GM18502 (cell line): Measurements from ENCODE around the gene MYH9.
A peak's percentile ranks its signal among the peaks of the same experiment; 100 is the strongest.

Experiments
- ATAC-seq: cut with Tn5 transposase; IDR thresholded peaks from one replicate; pipeline ENCODE4 v1.9.1; 2021; ENCODE audit warnings: mild to moderate bottlenecking; ENCODE audit not compliant: unreplicated experiment, poor library complexity

MYH9 gene

GRCh38 chr22:36320553-36320952 is 67.2 kb downstream of the MYH9 start:
- ATAC-seq: no peak

DNA sequence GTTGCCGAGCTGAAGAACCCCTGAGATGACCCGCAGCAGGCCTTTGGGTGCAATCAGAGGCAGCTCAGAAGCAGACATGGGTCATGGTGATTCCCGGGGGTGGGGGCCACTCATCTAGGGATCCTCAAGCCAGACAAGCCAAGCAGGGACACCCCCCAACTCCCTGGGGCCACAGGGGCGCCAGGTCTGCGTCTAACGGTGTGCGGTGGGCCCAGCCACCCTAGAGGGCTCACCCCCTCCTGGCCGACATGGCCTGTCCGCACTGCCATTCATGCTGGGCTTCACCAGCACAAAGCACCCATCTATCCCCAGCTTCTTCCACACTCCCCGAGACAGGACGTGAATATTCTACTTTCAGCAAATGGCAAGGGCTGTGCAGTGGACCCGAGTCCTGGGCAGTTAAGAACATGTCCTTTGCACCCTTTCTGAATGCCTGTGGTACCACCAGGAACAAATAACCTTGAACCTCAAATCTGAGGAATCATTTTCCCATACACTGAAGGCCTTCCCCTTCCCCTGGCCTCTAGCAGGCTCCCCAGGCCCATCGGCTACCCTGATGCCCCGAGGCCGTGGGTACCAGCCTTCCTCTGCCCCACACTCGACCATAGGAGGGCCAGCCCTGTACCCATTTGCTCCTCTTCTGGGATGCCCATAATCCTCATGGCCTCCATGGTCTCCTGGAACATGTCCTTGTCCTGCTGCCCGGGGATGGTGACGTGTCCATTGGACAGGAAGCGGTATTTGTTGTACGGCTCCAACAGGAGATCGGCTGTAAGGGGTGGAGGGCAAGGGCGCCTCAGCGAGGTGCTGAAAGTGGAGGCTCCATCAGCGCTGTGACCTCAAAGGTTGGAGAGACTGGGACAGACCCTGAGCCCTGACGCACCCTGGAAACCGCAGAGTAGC is 67.9 kb downstream of the MYH9 start:
- no peak for ATAC-seq

DNA sequence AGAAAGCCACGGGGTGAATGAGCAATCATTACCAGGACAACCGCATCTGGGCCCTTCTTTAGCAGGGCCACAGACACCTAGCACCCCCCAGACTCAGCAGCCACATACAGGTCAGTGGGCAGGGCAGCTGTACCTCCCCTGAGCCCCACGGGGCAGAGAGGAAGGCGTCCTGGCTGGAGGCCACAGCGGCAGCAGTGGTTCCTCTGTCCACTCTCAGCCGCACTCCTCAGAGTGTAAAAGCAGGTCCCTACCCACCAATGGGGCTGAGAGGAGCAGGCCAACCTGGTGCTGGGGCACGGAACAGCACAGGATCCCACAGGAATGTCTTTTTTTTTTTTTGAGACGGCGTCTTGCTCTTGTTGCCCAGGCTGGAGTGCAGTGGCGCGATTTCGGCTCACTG is 69.3 kb downstream of the MYH9 start:
- no peak for ATAC-seq

DNA sequence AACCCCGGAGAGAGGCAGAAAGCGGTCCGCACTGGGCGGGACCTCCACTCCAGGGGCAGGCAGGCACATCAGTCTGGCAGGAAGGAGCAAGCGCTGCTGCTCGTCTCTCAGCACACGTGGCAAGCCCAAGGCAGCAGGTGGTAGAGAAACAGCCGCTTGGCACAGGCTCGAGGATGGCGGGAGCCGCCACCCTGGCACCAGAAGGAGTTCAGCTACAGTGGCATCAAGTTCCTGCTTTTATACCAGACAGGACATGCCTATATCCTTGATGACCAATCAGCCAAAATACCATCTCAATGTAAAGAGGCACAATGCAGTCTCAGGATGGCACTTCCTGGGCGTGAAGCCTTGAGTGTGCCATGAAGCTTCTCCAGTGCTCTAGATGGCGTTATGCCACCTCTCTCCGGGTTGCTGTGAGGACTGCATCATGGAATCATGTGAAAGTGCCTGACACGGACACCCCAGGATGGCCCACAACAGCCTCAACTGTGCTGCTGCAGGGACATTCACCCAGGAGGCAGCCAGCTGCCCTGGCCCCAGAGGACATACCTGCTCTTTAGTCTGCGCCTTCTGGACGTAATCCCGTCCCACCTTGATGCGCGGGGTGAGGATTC is 70.0 kb downstream of the MYH9 start:
- no peak for ATAC-seq

- no peak for ATAC-seq
These were observed 71.3 kb downstream of the MYH9 start for GRCh38 chr22:36316419-36316818.

DNA sequence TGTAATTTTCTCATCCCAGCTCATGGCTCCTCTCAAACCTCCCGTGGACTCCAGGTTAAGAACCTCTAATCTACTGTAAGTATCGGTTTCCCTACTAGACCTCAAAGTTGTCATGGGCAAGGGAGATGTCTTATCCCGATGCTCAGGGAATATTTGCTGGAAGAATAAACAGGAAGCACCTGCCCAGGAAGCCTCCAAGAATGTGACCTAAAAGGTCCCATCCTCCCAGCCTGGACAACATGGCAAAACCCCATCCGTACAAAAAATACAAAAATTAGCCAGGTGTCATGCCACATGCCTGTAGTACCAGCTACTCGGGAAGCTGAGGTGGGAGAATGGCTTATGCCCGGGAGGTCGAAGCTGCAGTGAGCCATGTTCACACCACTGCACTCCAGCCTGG is 72.4 kb downstream of the MYH9 start:
- no peak for ATAC-seq

DNA sequence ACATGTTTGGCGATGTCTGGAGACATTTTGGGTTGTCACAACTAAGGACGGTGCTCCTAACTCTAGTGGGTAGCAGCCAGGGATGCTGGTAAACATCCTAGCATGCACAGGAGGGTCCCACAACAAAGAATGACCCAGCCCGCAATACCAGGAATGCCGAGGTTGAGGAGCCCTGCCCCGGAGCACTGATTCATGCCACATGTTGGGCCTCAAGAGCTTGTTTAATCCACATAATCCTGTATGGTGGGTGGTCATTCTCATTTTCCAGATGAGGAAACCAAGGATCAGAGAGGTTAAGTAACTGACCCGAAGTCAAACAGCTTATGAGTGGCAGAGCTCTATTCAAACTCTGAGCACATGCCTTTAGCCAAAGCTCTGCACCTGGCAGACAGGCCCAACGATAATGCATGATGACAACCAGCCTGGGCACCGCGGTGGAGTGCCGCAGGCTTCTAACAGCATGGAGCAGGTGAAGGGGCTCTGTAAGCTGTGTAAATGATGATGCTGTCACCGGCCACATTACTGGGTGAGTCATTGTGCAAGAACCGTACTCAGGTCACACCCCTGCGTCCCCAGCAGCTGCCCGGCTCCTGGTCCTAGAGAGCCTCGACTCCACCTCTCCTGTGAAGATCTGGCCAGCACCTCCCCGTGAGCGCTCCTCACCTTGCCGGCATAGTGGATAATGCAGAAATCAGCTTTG is 76.2 kb downstream of the MYH9 start:
- ATAC-seq: no peak

DNA sequence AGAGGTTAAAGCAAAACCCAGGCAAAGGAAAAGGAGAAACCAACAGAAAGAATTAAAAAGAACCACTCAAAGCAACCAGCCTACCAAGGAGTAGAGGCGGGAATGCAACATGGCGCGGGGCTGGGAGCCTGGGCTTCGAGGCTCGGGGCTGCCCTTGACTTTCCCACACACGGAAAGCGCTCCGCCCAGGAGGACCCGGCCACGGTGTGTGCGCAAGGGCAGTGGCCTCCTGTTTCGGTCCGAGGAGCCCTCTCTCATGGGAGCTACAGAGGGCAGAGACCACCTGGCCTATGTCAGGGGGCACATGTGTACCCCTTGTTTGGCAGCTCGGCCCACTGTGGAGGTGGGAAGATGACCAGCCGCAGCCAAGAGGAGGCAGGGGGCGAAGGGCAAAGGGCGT is 78.9 kb downstream of the MYH9 start:
- ATAC-seq: no peak

GRCh38 chr22:36306227-36306626 is 81.5 kb downstream of the MYH9 start:
- ATAC-seq: no peak

GRCh38 chr22:36305813-36306212 is 82.0 kb downstream of the MYH9 start:
- no peak for ATAC-seq

GRCh38 chr22:36304429-36304828 is 83.3 kb downstream of the MYH9 start:
- no peak for ATAC-seq

DNA sequence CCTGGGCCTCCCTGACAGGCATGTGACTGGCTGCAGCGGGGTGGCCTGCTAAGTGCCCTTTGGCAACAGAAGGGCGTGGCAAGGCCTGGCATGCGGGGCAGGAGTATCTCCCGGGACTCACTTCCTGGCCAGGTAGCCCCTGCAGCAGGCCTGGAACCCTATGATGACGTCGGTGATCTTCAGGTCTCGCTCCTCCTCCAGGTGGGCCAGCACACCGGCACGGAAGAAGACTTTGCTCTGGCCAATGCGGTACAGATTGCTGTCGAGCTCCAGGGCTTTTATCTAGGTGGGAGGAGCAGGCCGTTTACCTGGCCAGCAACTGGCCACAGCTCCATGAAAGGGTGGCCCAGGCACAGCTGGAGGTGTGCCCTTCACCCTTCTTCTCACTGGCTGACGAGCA is 83.9 kb downstream of the MYH9 start:
- no peak for ATAC-seq

GRCh38 chr22:36303115-36303467 is 84.7 kb downstream of the MYH9 start:
- ATAC-seq: no peak

DNA sequence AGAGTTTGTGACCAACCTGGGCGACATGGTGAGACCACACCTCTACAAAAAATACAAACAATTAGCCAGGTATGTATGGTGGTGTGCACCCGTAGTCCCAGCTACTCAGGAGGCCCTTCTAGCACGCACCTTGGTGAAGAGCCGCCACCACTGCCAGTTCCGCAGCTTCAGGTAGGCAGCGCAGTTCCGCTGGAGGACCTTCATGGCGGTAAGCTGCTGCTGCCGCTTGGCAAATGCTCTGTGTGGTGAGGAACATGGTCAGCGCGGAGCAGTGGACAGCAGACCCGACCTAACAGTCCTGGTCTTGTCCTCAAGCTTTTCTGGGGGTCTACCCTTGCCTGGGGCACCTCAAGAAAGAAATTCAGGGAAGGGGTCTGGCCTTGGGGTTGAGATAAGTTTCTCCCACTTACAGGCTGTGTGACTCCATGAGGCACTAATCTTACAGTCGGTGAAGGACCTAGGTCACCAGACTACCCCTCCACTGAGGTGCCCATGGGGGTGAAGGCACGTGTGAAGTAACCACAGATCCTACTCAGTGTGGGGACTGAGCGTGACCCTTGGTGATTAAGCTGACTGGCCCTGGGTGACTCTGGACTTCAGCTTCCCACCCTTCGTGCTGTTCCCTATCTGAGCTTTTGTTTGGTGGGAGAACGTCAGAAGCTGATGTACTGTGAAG is 85.2 kb downstream of the MYH9 start:
- ATAC-seq: no peak

- no peak for ATAC-seq
These were observed 85.9 kb downstream of the MYH9 start for GRCh38 chr22:36301851-36302250.

- peak; percentile 47 for ATAC-seq
These were observed 86.4 kb downstream of the MYH9 start for GRCh38 chr22:36301384-36301828.

DNA sequence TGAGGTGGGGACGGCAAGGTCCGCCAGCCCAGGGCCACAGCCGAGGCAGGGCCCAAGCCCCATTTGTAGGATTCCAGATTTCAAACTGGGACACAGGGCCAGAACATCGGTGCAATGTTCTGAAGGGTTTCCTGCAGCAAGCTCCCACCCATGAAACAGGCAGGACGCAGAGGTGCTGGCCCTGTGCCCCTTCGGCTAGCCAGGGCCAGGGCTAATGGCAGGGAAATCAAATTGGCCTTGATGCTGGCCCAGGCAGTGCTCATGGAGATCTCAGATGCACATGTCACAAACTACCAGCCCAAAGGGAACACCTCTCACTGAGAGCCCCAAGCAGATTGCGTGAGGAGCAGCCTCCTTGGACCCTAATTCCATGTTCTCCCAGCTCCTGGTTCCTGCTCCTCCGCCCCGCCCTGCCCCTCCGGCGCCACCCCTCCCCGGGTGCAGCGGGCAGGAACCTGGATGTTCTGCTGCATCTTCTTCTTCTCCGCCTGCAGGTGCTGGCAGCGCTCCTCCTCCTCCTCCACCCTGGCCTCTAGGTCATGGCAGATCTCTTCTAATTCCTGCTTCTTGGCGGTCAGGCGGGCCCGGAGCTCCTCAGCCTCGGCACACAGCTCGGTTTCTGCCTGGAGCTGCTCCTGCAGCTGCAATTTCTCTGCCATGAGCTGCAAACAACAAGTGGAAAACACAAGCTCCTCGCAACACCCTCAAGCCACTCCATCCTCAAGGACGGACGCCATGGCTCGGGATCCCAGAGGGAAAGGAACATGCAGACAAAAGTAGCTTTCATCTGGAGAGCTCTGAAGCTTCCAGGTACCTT is 87.2 kb downstream of the MYH9 start:
- no peak for ATAC-seq

- no peak for ATAC-seq
These were observed 87.9 kb downstream of the MYH9 start for GRCh38 chr22:36299911-36300310.

DNA sequence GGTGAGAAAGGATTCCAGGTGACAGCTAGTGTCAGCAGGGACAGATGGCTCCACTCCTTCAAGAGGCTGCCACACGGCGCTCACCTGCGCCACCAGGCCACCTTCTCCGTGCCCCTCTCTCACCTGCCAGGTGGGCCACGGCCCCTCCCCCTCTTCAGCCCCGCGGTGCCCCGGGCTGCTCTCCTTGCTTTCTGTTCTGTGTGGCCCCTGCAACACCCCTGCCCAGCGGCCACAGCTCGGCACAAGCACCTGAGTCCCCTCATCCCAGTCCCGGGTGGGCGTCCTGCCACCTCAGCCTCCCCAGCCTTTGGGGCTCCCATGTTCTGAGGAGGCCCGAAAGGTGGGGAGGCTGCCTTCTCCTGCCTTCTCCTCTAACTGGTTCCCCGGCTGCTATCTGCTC is 88.5 kb downstream of the MYH9 start:
- no peak for ATAC-seq

- no peak for ATAC-seq
These were observed 89.2 kb downstream of the MYH9 start for GRCh38 chr22:36298601-36299000.
